Measurements from ENCODE around the gene MIS12. TPM values are rescaled to one million over a fixed set of nuclear protein-coding genes. Genes with fewer than 3 reads are reported as not detected.

Gene MIS12
- total RNA-seq, 1 experiment from 2014 or later: 24.3 TPM

DNA sequence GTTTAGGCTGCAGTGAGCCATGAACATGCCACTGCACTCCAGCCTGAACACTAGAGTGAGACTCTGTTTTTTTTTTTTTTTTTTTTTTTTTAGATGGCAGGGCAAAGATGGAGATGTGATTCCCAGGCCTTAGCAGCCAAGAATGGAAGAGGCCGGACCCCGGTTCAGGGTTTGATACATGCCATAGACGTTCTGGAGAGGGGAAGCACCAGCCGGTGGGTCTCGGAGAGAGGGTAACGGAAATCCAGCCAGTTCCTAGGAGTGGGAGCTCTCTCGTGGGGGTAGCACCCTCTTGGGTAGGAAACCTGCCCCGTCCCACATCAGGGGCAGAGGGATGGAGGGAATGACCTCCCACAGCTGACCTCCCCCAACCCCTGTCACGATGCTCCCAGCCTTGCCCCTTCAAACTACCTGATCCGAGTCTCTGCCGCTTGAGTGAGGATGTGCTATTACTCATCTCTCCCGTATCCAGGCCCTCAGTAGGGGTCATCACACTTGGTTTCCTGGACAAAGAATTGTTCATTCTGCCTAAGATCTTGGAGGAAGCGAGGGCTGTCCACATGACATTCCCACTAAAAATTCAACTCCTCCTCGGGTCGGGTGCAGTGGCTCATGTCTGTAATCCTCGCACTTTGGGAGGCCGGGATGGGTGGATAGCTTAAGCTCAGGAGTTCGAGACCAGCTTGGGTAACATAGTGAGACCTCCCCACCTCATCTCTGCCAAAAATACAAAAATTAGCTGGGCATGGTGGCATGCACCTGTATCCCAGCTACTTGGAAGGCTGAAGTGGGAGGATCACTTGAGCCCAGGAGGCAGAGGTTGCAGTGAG, 47.3 kb downstream of the MIS12 start:
- DNase-seq (ENCODE audit: low read depth): peak; percentile 26

DNA sequence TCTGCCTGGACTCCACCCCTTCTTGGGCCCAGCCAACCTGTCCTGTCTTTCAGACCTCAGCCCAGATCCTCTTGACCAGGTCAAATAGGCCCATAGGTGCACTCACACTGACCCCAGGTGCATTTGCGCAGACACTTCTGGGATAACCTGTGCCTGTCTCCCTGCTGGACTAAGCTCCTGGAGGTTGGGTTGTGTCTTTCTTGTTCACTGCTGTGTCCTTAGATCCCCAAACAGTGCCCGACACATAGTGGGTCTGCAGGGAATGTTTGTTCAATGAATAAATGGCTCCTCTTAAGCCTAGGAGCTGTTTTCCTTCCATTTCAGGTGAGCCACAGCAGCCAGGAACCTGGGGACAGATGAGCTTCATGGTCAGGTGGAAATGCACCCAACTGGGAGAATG, 49.1 kb downstream of the MIS12 start:
- DNase-seq (ENCODE audit: low read depth): no peak

DNA sequence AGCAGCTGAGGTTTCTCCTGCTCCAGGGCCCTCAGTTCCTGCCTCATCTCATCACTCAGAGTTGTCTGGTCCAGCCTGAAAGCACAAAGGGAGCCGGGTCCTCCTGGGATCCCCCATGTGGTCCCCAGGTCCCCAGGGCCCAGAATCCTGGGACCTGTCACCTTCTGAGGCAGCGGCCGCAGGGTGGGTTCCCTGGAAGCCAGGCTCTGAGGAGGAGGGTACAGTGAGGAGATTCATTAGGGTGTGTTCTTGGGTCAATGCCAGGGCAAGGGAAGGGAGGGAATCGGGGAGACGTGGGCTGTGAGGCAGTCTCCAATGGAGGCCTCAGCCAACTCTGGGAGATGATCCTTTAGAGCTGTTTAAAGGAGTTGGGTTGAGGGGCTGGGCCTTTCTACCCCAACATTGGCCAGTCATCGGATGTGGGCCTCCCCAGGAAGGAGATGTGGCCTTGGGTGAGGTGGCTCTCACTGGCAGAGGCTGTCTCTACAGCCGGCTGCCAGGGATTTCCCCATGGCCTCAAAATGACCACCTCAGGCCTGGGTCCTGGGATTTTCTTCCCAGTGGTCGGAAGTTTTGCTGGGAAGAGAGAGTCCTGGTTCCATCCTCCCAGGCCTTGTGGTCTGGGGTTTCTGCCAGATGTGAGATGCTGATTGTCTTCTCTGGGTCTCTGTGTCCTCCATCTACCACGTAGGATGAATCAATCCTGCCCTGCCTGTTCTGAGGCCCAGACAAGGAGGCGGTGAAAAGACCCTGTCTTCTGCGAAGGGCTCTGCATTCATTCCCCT, 50.7 kb downstream of the MIS12 start:
- peak; percentile 95 for DNase-seq (ENCODE audit: low read depth)

DNA sequence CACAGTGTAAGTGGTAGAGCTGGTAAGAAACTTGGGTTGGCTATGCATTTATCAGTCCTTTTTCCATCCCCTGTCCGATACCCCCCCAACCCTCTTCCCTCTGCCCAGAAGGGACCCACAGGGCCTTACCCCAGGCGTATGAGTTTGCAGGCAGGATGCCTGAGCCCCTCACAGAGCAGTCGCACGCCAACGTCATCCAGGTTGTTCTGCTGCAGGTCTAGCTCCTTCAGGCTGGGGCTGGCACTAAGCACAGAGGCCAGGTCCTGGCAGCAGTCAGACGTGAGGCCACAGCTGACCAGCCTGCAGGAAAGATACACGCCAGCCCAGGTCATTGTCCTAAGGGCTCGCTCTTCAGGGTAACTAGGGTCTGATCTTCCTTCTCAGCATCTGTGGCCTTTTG, 52.9 kb downstream of the MIS12 start:
- no peak for DNase-seq (ENCODE audit: low read depth)

DNA sequence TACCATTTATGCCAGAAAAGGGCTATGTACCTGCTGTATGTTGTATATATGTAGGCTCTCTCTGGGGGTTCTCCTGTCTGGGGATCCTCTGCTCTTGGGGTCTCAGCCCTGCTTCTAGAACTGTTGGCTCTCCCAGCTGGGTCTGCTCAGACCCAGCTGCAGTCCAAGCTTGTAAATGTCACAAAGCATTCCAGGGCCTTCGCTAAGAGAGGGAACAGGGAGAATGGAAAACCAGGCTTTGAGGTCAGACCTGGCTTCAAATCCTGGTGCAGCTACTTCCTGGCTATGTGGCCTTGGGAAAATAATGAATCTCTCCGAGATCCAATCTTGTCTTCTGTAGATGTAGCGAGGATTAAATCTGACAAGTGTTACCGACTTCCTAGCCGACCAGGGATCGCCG, 54.0 kb downstream of the MIS12 start:
- DNase-seq (ENCODE audit: low read depth): no peak

Other genes starting within 250 kb of the MIS12 start
- gene RABEP1, start 204.3 kb upstream of the MIS12 start, total RNA-seq (2014; rRNA removed; shearing (Covaris generic)): 17.9 and 18.3 TPM in 2 replicates
- 107 and 131 TPM in 2 replicates for gene NUP88, start 66.9 kb upstream of the MIS12 start, total RNA-seq (2014; rRNA removed; shearing (Covaris generic))
- 29.4 and 38.3 TPM in 2 replicates for gene RPAIN, start 66.4 kb upstream of the MIS12 start, total RNA-seq (2014; rRNA removed; shearing (Covaris generic))
- 229 and 247 TPM in 2 replicates for gene C1QBP, start 47.4 kb upstream of the MIS12 start, total RNA-seq (2014; rRNA removed; shearing (Covaris generic))
- gene DHX33, start 17.6 kb upstream of the MIS12 start, total RNA-seq (2014; rRNA removed; shearing (Covaris generic)): 4.6 and 5.3 TPM in 2 replicates
- gene DERL2, start 388 bp upstream of the MIS12 start, total RNA-seq (2014; rRNA removed; shearing (Covaris generic)): 52.7 and 68.0 TPM in 2 replicates
- gene NLRP1, start 97.9 kb downstream of the MIS12 start, total RNA-seq (2014; rRNA removed; shearing (Covaris generic)): 9.3 and 10.1 TPM in 2 replicates

All from RPMI7951 (cell line).